WTC11 (cell line): Measurements from ENCODE around the gene PSEN1. TPM values are rescaled to one million over a fixed set of nuclear protein-coding genes. Genes with fewer than 3 reads are reported as not detected.
A peak's percentile ranks its signal among the peaks of the same experiment; 100 is the strongest.

Experiments
- ATAC-seq: fragments of 200-7000 bp; cut with Tn5 transposase; 2 replicates; pipeline ENCODE4 v1.10.0; 2021; ENCODE audit warnings: mild to moderate bottlenecking, moderate library complexity
- CTCF ChIA-PET: fragments of 300-600 bp; sonication (Branson Sonifier 250); formaldehyde crosslinking; loops from one replicate; lab custom pipeline; 2021; ENCODE audit warnings: antibody characterized with exemption; lab: Charles Lee
- POLR2A ChIA-PET: fragments of 350-600 bp; sonication (Branson Sonifier 250); formaldehyde crosslinking; loops from one replicate; lab custom pipeline; 2021; ENCODE audit warnings: antibody characterized with exemption; lab: Charles Lee
- DNase-seq: peaks from one replicate; pipeline ENCODE4 v3.0.0; 2021; ENCODE audit warnings: low spot score
- H3K27ac Mint-ChIP-seq: 2 replicates; pipeline ENCODE4 v1.8.0; 2021; ENCODE audit warnings: mixed read lengths
- H3K27me3 Mint-ChIP-seq: 2 replicates; pipeline ENCODE4 v1.8.0; 2021; ENCODE audit warnings: low read depth, mild to moderate bottlenecking, moderate library complexity, mixed read lengths
- H3K36me3 Mint-ChIP-seq: 2 replicates; pipeline ENCODE4 v1.8.0; 2021; ENCODE audit warnings: mixed read lengths
- H3K4me1 Mint-ChIP-seq: 2 replicates; pipeline ENCODE4 v1.8.0; 2022; ENCODE audit warnings: mixed read lengths
- H3K4me3 Mint-ChIP-seq: 2 replicates; pipeline ENCODE4 v1.8.0; 2021; ENCODE audit warnings: mild to moderate bottlenecking, moderate library complexity, mixed read lengths
- H3K9me3 Mint-ChIP-seq: 2 replicates; pipeline ENCODE4 v1.8.0; 2021; ENCODE audit warnings: mixed read lengths
- ATF2 ChIP-seq: sonication (generic); formaldehyde crosslinking; IDR thresholded peaks from 2 replicates; pipeline ENCODE4 v1.8.1; 2022; ENCODE audit warnings: low read depth, missing genetic modification reagents, borderline replicate concordance
- ATF3 ChIP-seq: sonication (generic); formaldehyde crosslinking; conservative IDR thresholded peaks from 2 replicates; pipeline ENCODE4 v1.8.1; 2022; ENCODE audit warnings: mild to moderate bottlenecking, missing genetic modification reagents
- CREB1 ChIP-seq: sonication (generic); formaldehyde crosslinking; IDR thresholded peaks from 2 replicates; pipeline ENCODE4 v1.8.0; 2023; ENCODE audit warnings: mild to moderate bottlenecking, missing genetic modification reagents
- E2F1 ChIP-seq: sonication (generic); formaldehyde crosslinking; IDR thresholded peaks from 2 replicates; pipeline ENCODE4 v1.8.0; 2022; ENCODE audit warnings: mild to moderate bottlenecking, missing genetic modification reagents
- ELF4 ChIP-seq: sonication (generic); formaldehyde crosslinking; IDR thresholded peaks from 2 replicates; pipeline ENCODE4 v1.8.1; 2022; ENCODE audit warnings: low read depth, mild to moderate bottlenecking, moderate library complexity, missing genetic modification reagents
- GABPB1 ChIP-seq: sonication (generic); formaldehyde crosslinking; IDR thresholded peaks from 2 replicates; pipeline ENCODE4 v1.8.1; 2023; ENCODE audit warnings: mild to moderate bottlenecking, missing genetic modification reagents
- MAX ChIP-seq: sonication (generic); formaldehyde crosslinking; IDR thresholded peaks from 2 replicates; pipeline ENCODE4 v1.8.0; 2022; ENCODE audit warnings: mild to moderate bottlenecking, missing genetic modification reagents
- NFYB ChIP-seq: sonication (generic); formaldehyde crosslinking; conservative IDR thresholded peaks from 2 replicates; pipeline ENCODE4 v1.8.0; 2022; ENCODE audit warnings: low read depth, missing genetic modification reagents
- PREB ChIP-seq: sonication (generic); formaldehyde crosslinking; IDR thresholded peaks from 2 replicates; pipeline ENCODE4 v1.8.1; 2022; ENCODE audit warnings: mild to moderate bottlenecking, missing genetic modification reagents, moderate library complexity, borderline replicate concordance
- SP1 ChIP-seq: sonication (generic); formaldehyde crosslinking; conservative IDR thresholded peaks from 2 replicates; pipeline ENCODE4 v1.8.1; 2022; ENCODE audit warnings: missing genetic modification reagents
- TEAD4 ChIP-seq: sonication (generic); formaldehyde crosslinking; IDR thresholded peaks from 2 replicates; pipeline ENCODE4 v1.8.0; 2022; ENCODE audit warnings: mild to moderate bottlenecking, missing genetic modification reagents
- TP53 ChIP-seq: sonication (generic); formaldehyde crosslinking; IDR thresholded peaks from 2 replicates; pipeline ENCODE4 v1.8.1; 2023; ENCODE audit warnings: mild to moderate bottlenecking, missing genetic modification reagents
- USF1 ChIP-seq: sonication (generic); formaldehyde crosslinking; IDR thresholded peaks from 2 replicates; pipeline ENCODE4 v1.8.0; 2022; ENCODE audit warnings: mild to moderate bottlenecking, missing genetic modification reagents
- ZBTB21 ChIP-seq: sonication (generic); formaldehyde crosslinking; IDR thresholded peaks from 2 replicates; pipeline ENCODE4 v1.8.1; 2023; ENCODE audit warnings: mild to moderate bottlenecking, missing genetic modification reagents, borderline replicate concordance
- ZNF232 ChIP-seq: sonication (generic); formaldehyde crosslinking; IDR thresholded peaks from 2 replicates; pipeline ENCODE4 v1.8.0; 2022; ENCODE audit warnings: mild to moderate bottlenecking, missing genetic modification reagents
- ZNF396 ChIP-seq: fragments of 250-450 bp; sonication (Bioruptor Pico); IDR thresholded peaks from 2 replicates; pipeline ENCODE4 v1.8.0; 2021; ENCODE audit warnings: mild to moderate bottlenecking, moderate library complexity, borderline replicate concordance
- ZNF532 ChIP-seq: fragments of 250-450 bp; sonication (Bioruptor Pico); IDR thresholded peaks from 2 replicates; pipeline ENCODE4 v1.9.0; 2021; ENCODE audit warnings: mild to moderate bottlenecking, borderline replicate concordance
- total RNA-seq: library from RNA; stranded (reverse); gene quantifications from 3 replicates; pipeline ENCODE4 v1.2.3, GENCODE V29; 2021

The PSEN1 gene
- total RNA-seq, 1 experiment from 2014 or later: 26.6 TPM

GRCh38 chr14:73245480-73246325 lies 109.4 kb downstream of the PSEN1 start:
- peak; percentile 66 for ATAC-seq
- no peak for TF ChIP-seq TP53 (CRISPR knock-in tag)
- TF ChIP-seq USF1 (CRISPR knock-in tag): no peak
- ChIA-PET POLR2A (no interaction called here), CTCF (interaction anchor here (1.0 to 2.8 kb wide), 2 partner anchors 13 to 217 kb away, joined by 3 to 9 read pairs; no protein-coding TSS in a partner anchor)
- Mint-ChIP-seq H3K27me3 (no peaks in the 10 kb centered on the region), H3K4me3 (peak overlapping the region; percentile 65), H3K9me3 (no peaks in the 10 kb centered on the region), H3K27ac (no peak overlapping the region), H3K4me1 (peaks cover 14% of the 10 kb centered on the region), H3K36me3 (no peaks in the 10 kb centered on the region; the same call in 1 of the 2 replicates)
- DNase-seq: peak; percentile 57

GRCh38 chr14:73246387-73247150 lies 110.3 kb downstream of the PSEN1 start:
- DNase-seq (no peak), ATAC-seq (no peak)
- Mint-ChIP-seq H3K27ac (no peak overlapping the region; the same call in 1 of the 2 replicates), H3K4me1 (peaks cover 9% of the 10 kb centered on the region), H3K4me3 (peak overlapping the region; percentile 65), H3K36me3 (no peaks in the 10 kb centered on the region; the same call in 1 of the 2 replicates), H3K27me3 (no peaks in the 10 kb centered on the region), H3K9me3 (no peaks in the 10 kb centered on the region)
- POLR2A ChIA-PET: no interaction called here
- CTCF ChIA-PET: interaction anchor here (0.6 to 2.8 kb wide), 3 partner anchors 14 to 1077 kb away, joined by 3 to 9 read pairs (median 4); no protein-coding TSS in a partner anchor
- no peak for TF ChIP-seq ATF3
- no peak for TF ChIP-seq ELF4 (CRISPR knock-in tag)
- TF ChIP-seq ZBTB21 (CRISPR knock-in tag): no peak

GRCh38 chr14:73248108-73248868 lies 112.0 kb downstream of the PSEN1 start:
- ATAC-seq: no peak
- Mint-ChIP-seq H3K9me3 (no peaks in the 10 kb centered on the region), H3K27me3 (no peaks in the 10 kb centered on the region), H3K4me3 (no peak overlapping the region), H3K36me3 (no peaks in the 10 kb centered on the region; the same call in 1 of the 2 replicates), H3K4me1 (peaks cover 6% of the 10 kb centered on the region; the same call in 1 of the 2 replicates), H3K27ac (no peak overlapping the region; the same call in 1 of the 2 replicates)
- POLR2A ChIA-PET: no interaction called here
- CTCF ChIA-PET: no interaction called here
- no peak for DNase-seq
- TF ChIP-seq E2F1 (CRISPR knock-in tag): no peak
- TF ChIP-seq ATF2 (CRISPR knock-in tag): no peak
- no peak for TF ChIP-seq MAX
- TF ChIP-seq ZNF232 (CRISPR knock-in tag): no peak
- TF ChIP-seq ZNF532 (CRISPR knock-in tag): no peak
- no peak for TF ChIP-seq CREB1 (CRISPR knock-in tag)
- no peak for TF ChIP-seq ZNF396
- no peak for TF ChIP-seq NFYB (CRISPR knock-in tag)
- no peak for TF ChIP-seq PREB (CRISPR knock-in tag)
- no peak for TF ChIP-seq SP1 (CRISPR knock-in tag)
- TF ChIP-seq TEAD4 (CRISPR knock-in tag): no peak
- no peak for TF ChIP-seq GABPB1 (CRISPR knock-in tag)
- TF ChIP-seq ATF3: no peak
